Measurements from ENCODE around the gene OR10A4. TPM values are rescaled to one million over a fixed set of nuclear protein-coding genes. Genes with fewer than 3 reads are reported as not detected.
"Not testable (repeated sequence)": the region's sequence is repeated elsewhere in the genome, so short reads cannot be mapped to it uniquely, and the experiment has no call there.

OR10A4 gene
- total RNA-seq, 1 donor from 2014 or later, result not detected

DNA sequence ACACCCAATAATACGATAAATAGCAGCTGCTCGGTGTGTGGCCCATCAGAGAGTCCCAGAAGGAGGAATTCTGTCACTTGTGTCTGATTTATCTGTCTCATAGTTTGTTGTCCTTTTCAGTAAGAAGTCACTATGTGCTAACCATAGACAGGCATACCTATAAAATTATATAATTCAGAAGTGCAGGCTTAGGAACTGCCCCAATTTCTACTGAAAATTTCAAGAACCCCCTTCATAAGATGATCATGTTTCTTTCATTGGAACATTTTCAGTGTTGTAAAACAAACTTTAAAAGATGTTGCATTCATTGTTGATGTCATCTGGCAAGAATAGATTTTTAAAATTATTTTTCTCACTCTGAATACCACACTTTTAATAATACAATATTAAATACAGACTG lies 16.0 kb downstream of the OR10A4 start, which contains the start of gene OR2D2:
Gene OR2D2, minus strand, starts transcription at position 101 of the 400 bp plus-strand sequence. Its CDS starts 0 bp downstream, at position 101.
- H3K27me3 ChIP-seq, result no peaks in the 10 kb centered on the region
- H3K9me3 ChIP-seq, result no peaks in the 10 kb centered on the region
- H3K27ac ChIP-seq, result no peak within 1 kb of the TSS
- no peaks in the 10 kb centered on the region for H3K36me3 ChIP-seq
- intact Hi-C loops (cut with DNase I), result no loop called here
- H3K4me3 ChIP-seq, result no peak within 1 kb of the TSS
- TF ChIP-seq CTCF (IDR thresholded peaks at IDR 0.05) (no peak), POLR2A (IDR thresholded peaks at IDR 0.05) (no peak), POLR2AphosphoS5 (IDR thresholded peaks at IDR 0.05; ENCODE audit: insufficient read depth in 1 of 2, low read depth in 1 of 2) (no peak)
- no peak for DNase-seq (ENCODE audit: extremely low spot score in 2 of 2)
- H3K4me1 ChIP-seq, result no peaks in the 10 kb centered on the region

DNA sequence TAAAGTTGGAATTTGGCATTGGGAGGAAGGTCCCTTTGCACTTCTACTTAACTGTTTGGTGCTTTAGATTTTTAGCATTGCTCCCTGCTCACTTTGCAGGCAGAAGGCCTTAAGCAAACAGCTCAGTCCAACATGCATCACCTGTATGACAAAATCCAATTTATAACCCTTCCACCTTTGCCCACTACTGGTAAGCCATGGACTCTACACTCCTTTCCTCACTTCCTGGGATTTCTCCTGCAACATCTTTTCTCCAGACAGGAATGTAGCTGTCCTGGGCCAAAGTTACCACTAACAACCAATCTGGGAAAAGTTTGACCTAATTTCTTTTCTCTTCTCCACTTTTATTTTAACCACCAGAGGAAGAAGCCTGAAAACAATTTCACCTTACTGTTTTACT lies 17.7 kb downstream of the OR10A4 start:
- DNase-seq (ENCODE audit: extremely low spot score in 2 of 2), result no peak
- Histone ChIP-seq H3K4me3 (no peak overlapping the region), H3K36me3 (no peaks in the 10 kb centered on the region), H3K9me3 (no peaks in the 10 kb centered on the region), H3K27ac (no peak overlapping the region), H3K27me3 (no peaks in the 10 kb centered on the region), H3K4me1 (no peaks in the 10 kb centered on the region)
- intact Hi-C loops (cut with DNase I), result no loop called here
- TF ChIP-seq POLR2AphosphoS5 (IDR thresholded peaks at IDR 0.05; ENCODE audit: insufficient read depth in 1 of 2, low read depth in 1 of 2) (no peak), POLR2A (IDR thresholded peaks at IDR 0.05) (no peak), CTCF (IDR thresholded peaks at IDR 0.05) (no peak)

GRCh38 chr11:6895010-6895409 lies 18.6 kb downstream of the OR10A4 start:
- no peaks in the 10 kb centered on the region for H3K9me3 ChIP-seq
- no peaks in the 10 kb centered on the region for H3K27me3 ChIP-seq
- H3K36me3 ChIP-seq, result no peaks in the 10 kb centered on the region
- DNase-seq (ENCODE audit: extremely low spot score in 2 of 2), result no peak
- H3K4me1 ChIP-seq, result no peaks in the 10 kb centered on the region
- H3K27ac ChIP-seq, result no peak overlapping the region
- TF ChIP-seq POLR2AphosphoS5 (IDR thresholded peaks at IDR 0.05; ENCODE audit: insufficient read depth in 1 of 2, low read depth in 1 of 2) (no peak), POLR2A (IDR thresholded peaks at IDR 0.05) (no peak), CTCF (IDR thresholded peaks at IDR 0.05) (no peak)
- intact Hi-C loops (cut with DNase I), result no loop called here
- no peak overlapping the region for H3K4me3 ChIP-seq

DNA sequence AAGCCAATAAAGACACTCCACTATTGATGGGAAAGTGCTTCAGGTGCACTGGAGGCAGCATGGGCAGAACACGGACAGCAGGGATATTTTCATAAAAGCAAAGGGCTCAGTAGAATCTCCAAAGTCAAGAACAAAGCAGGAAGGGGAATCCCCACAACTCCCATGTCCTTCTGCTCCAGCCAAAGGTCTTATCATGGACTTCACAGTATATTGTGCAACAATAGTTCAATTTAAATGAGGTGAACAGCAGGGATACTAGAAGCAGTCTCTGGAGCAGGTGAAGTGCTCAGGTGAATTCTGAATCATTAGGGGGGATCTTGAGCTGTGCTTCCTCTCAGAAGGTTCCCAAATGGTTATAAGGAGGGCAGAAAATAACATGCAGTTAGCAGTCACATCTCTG lies 22.5 kb downstream of the OR10A4 start:
- H3K9me3 ChIP-seq, result no peaks in the 10 kb centered on the region
- no peak for TF ChIP-seq POLR2AphosphoS5 (IDR thresholded peaks at IDR 0.05; ENCODE audit: insufficient read depth in 1 of 2, low read depth in 1 of 2)

DNA sequence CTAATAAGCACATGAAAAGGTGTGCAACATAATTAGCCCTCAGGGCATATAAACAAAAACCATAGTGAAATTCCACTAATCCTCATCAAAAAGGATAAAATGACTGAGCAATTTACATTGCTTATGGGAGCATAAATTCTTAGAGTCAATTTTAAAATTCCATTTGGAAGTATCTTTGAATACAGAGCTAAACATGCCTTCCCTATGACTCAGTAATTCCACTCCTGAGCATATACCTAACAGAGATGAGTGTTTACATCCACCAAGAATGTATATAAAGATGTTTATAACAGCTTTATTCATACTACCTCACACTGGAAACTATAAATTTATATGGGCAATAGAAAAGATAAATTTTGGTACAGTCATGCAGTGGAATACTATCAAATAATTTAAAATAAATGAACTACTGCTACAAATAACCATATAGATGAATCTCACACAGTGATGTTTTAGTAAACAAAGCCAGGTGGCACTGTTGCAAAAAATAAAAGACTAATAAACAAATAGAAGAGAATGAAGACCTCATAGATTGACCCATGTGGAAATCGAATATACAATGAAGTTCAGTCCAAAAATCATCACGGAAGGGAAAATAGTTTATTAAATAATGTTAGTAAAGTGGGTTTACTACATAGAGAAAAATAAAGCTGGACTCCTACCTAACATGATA lies 24.0 kb downstream of the OR10A4 start:
- H3K36me3 ChIP-seq, result no peaks in the 10 kb centered on the region
- H3K27me3 ChIP-seq, result no peaks in the 10 kb centered on the region
- DNase-seq (ENCODE audit: extremely low spot score in 2 of 2), result no peak
- no peaks in the 10 kb centered on the region for H3K4me1 ChIP-seq
- intact Hi-C loops (cut with DNase I), result no loop called here
- TF ChIP-seq POLR2A (IDR thresholded peaks at IDR 0.05), result no peak
- TF ChIP-seq POLR2AphosphoS5 (IDR thresholded peaks at IDR 0.05; ENCODE audit: insufficient read depth in 1 of 2, low read depth in 1 of 2), result no peak
- TF ChIP-seq CTCF (IDR thresholded peaks at IDR 0.05), result no peak
- H3K4me3 ChIP-seq, result no peak overlapping the region
- H3K27ac ChIP-seq, result no peak overlapping the region
- no peaks in the 10 kb centered on the region for H3K9me3 ChIP-seq

More for the DNA sequence above, 22.5 kb downstream of the OR10A4 start:
- Histone ChIP-seq H3K27ac (no peak overlapping the region), H3K4me1 (no peaks in the 10 kb centered on the region), H3K27me3 (no peaks in the 10 kb centered on the region), H3K4me3 (no peak overlapping the region), H3K36me3 (no peaks in the 10 kb centered on the region)
- intact Hi-C loops (cut with DNase I), result no loop called here
- no peak for DNase-seq (ENCODE audit: extremely low spot score in 2 of 2)

DNA sequence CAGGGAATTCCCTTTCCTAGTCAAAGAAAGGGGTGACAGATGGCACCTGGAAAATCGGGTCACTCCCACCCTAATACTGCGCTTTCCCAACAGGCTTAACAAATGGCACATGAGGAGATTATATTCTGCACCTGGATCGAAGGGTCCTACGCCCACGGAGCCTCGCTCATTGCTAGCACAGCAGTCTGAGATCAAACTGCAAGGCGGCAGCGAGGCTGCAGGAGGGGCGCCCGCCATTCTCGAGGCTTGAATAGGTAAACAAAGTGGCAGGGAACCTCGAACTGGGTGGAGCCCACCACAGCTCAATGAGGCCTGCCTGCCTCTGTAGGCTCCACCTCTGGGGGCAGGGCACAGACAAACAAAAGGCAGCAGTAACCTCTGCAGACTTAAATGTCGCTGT lies 28.4 kb downstream of the OR10A4 start:
- intact Hi-C loops (cut with DNase I); H3K27me3 ChIP-seq; H3K27ac ChIP-seq; H3K36me3 ChIP-seq; H3K4me3 ChIP-seq; H3K9me3 ChIP-seq; H3K4me1 ChIP-seq; DNase-seq (ENCODE audit: extremely low spot score in 2 of 2): not testable (repeated sequence)

All from vagina (tissue), 2 donors.